HL-60/S4 treated with phorbol 12-myristate 13-acetate at 8.2 ng/mL for 4 days and 3 days (cell line): ENCODE measurements around the gene SMIM36.
"Not testable (repeated sequence)": the region's sequence is repeated elsewhere in the genome, so short reads cannot be mapped to it uniquely, and the experiment has no call there.

Experiments used
- in situ Hi-C: fragments of 300-500 bp; cut with MboI; formaldehyde crosslinking; loops from 2 replicates; pipeline ENCODE4 v1.15.0; 2022; ENCODE audit warnings: low sequenced_read_pairs

Gene SMIM36

GRCh38 chr17:55436224-55437158 lies 74.8 kb downstream of the SMIM36 start:
- in situ Hi-C loops: no loop called here

GRCh38 chr17:55435408-55435807 lies 75.8 kb downstream of the SMIM36 start:
- in situ Hi-C loops: no loop called here

GRCh38 chr17:55434721-55435120 lies 76.5 kb downstream of the SMIM36 start:
- in situ Hi-C loops: no loop called here

- in situ Hi-C loops: no loop called here
Measured at GRCh38 chr17:55433629-55434422, 77.4 kb downstream of the SMIM36 start.

GRCh38 chr17:55433029-55433628 lies 78.1 kb downstream of the SMIM36 start:
- in situ Hi-C loops: no loop called here

GRCh38 chr17:55432358-55433028 lies 78.8 kb downstream of the SMIM36 start:
- in situ Hi-C loops: no loop called here

- in situ Hi-C loops: not testable (repeated sequence)
Measured at GRCh38 chr17:55431914-55432313, 79.3 kb downstream of the SMIM36 start.

- in situ Hi-C loops: no loop called here
Measured at GRCh38 chr17:55430541-55431288, 80.5 kb downstream of the SMIM36 start.

GRCh38 chr17:55427587-55427882 lies 83.7 kb downstream of the SMIM36 start:
- in situ Hi-C loops: no loop called here

GRCh38 chr17:55426851-55427586 lies 84.2 kb downstream of the SMIM36 start:
- in situ Hi-C loops: no loop called here

GRCh38 chr17:55424893-55425540 lies 86.2 kb downstream of the SMIM36 start:
- in situ Hi-C loops: no loop called here

GRCh38 chr17:55423535-55423934 lies 87.7 kb downstream of the SMIM36 start:
- in situ Hi-C loops: no loop called here

- in situ Hi-C loops: not testable (repeated sequence)
Measured at GRCh38 chr17:55422828-55423164, 88.5 kb downstream of the SMIM36 start.

- in situ Hi-C loops: no loop called here
Measured at GRCh38 chr17:55421179-55421934, 89.9 kb downstream of the SMIM36 start, which contains the start of gene MMD. TSS of gene MMD (minus strand) at chr17:55421835. CDS start at chr17:55421695, 140 bp downstream.

GRCh38 chr17:55420776-55421178 lies 90.5 kb downstream of the SMIM36 start:
- in situ Hi-C loops: no loop called here

- in situ Hi-C loops: no loop called here
Measured at GRCh38 chr17:55420067-55420775, 91.0 kb downstream of the SMIM36 start.

GRCh38 chr17:55418369-55419268 lies 92.6 kb downstream of the SMIM36 start:
- in situ Hi-C loops: no loop called here
